Fibroblast of gingiva (primary cell): ENCODE data around the gene WDR91.
"Not testable (repeated sequence)": the region's sequence is repeated elsewhere in the genome, so short reads cannot be mapped to it uniquely, and the experiment has no call there.

Experiments
- DNase-seq: peaks from one replicate; pipeline ENCODE4 v3.0.0-alpha.2; 2011; ENCODE audit warnings: low read depth

Gene WDR91

DNA sequence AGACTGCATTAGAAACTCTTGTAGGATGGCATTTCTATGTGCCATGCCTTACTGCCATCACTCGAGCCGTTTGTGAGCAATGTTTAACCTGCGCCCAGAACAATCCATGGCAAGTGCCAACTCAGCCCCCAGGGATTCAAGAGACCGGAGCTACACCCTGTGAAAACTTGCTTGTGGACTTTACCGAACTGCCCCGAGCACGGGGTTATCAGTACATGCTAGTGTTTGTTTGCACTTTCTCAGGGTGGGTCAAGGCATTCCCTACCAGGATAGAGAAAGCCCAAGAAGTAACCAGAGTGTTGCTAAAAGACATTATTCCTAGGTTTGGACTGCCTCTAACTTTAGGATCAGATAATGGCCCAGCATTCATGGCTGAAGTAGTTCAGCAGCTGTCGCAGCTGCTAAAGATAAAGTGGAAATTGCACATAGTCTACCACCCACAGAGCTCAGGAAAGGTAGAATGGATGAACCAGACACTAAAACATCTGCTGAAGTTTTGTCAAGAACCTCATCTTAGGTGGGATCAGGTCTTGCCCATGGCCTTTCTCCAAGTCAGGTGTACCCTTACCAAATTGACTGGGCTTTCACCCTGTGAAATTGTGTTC is 31.9 kb downstream of the WDR91 start:
- DNase-seq: no peak

GRCh38 chr7:135178364-135178763 is 33.0 kb downstream of the WDR91 start:
- no peak for DNase-seq

DNA sequence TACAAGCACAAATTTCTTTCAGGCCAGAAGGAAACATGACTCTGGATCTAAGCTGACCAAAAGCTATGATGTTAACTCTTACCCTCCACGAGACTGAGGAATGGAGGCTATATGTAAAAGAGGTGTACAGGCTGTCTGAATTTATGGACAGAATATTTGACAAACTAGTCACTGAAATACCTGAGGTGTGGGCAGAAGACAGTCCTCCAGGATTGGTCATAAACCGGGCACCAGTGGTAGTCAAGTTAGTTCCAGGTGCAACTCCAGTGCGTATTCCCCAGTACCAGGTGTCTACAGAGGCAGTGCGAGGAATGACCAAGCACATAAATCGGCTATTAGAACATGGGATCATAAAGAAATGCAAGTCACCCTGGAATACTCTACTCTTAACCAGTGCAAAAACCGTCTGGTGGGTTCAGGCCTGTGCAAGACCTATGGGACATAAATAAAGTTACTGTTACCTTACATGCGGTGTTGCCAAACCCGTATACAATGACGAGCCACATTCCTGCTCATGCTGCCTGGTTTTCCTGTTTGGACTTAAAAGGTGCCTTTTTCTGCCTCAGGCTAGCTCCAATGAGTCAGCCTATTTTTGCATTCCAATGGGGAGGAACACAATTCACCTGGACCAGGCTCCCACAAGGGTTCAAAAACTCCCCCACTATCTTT is 34.2 kb downstream of the WDR91 start:
- DNase-seq: no peak

DNA sequence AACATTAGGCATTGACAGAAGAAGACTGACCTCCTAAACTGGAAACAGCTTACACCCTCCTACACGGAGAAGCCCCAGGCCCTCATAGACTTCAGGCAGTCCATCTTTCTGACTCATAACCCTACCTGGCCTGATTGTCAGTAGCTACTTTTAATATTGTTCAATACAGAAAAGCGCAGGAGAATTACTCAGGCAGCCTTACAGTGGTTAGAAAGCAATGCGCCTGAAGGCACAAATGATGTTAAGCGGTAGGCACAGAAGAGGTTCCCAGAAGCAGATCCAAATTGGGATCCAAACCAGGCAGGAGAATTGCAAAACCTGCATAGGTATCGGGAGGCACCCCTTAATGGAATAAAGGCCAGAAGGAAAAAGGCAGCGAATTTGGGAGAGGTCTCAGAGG is 35.4 kb downstream of the WDR91 start:
- DNase-seq: no peak

- DNase-seq: no peak
Observed at GRCh38 chr7:135174941-135175340, 36.4 kb downstream of the WDR91 start.

DNA sequence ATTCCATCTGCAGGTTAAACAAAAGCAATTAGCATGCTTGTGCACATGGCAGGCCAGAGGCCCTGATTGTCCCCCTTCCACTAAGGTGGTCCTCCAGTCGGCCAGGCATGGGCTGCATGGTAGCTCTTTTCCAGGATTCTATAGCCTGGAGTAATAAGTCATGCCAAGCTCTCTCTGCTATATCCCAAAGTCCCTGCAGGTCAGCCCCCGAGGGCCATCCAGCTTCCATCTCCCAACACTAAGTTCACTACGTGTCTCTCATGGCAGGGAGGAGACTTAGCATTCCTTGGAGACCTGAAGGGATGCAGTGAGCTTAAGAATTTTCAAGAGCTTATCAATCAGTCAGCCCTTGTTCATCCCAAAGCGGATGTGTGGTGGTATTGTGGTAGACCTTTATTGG is 37.4 kb downstream of the WDR91 start:
- not testable (repeated sequence) for DNase-seq

DNA sequence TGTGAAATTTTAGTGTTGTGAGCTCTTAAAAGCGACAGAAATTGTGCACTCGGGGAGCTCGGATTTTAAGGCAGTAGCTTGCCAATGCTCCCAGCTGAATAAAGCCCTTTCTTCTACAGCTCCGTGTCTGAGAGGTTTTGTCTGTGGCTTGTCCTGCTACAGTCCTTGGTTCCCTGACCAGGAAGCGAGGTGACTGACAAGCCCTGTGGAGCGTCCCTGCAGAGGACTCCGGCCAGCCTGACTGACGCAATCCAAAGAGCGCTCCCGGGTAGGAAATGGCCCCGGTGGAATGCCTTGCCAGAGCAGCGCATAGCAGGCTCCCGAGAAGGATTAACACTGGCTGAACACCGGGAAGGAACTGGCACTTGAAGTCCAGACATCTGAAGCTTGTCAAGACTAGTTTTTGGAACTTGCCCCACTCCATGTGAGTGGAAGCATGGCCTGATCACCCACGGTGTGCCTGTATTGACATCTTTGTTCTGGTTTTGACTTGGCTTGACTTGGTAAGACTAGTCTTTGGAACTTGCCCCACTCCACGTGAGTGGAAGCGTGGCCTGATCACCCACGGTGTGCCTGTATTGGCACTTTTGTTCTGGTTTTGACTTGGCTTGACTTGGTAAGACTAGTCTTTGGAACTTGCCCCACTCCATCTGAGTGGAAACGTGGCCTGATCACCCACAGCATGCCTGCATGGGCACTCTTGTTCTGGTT is 39.6 kb downstream of the WDR91 start:
- DNase-seq: peak; percentile 47

- DNase-seq: not testable (repeated sequence)
Observed at GRCh38 chr7:135170998-135171481, 40.3 kb downstream of the WDR91 start.

DNA sequence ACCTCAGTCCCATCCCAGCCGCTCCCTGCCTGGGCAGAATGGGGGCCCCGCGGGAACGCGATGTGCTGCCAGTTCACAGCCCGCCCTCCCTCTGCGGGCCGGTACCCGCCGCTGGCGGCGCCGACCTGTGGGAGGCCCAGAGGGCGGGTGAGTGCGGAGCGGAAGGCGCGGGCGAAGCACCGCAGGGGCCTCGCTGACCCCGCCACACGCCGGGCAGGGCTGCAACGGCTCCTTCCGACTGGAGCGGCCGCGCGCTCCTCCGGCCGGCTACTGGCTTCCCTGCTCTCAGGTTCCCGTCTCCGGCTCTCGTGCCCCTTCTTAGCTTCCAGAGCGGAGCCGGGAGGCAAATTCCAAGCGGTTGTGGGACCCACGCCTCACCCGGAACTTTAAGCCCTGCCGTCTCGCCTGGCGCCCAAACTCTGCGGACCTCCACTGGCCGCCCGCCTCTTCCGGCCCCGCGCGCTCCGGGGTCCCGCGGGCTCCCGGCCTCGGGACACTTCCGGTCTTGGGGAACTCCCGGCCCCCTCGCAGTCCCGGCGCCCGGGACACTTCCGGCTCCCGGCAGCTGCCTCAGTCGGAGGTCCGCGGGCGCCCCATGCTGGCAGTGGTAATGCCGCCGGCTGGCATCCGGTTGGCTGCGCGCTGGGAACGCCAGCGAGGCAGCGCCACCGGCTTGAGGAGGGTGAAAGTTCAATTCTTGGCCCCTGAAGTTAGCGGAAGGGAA is 40.9 kb downstream of the WDR91 start, which contains the start of gene CYREN:
CYREN (minus strand) TSS at position 434 of the 724 bp plus-strand sequence. CDS start 1,785 bp downstream, outside the sequence.
- peak; percentile 96 for DNase-seq

- DNase-seq: no peak
Observed at GRCh38 chr7:135169964-135170273, 41.4 kb downstream of the WDR91 start.

DNA sequence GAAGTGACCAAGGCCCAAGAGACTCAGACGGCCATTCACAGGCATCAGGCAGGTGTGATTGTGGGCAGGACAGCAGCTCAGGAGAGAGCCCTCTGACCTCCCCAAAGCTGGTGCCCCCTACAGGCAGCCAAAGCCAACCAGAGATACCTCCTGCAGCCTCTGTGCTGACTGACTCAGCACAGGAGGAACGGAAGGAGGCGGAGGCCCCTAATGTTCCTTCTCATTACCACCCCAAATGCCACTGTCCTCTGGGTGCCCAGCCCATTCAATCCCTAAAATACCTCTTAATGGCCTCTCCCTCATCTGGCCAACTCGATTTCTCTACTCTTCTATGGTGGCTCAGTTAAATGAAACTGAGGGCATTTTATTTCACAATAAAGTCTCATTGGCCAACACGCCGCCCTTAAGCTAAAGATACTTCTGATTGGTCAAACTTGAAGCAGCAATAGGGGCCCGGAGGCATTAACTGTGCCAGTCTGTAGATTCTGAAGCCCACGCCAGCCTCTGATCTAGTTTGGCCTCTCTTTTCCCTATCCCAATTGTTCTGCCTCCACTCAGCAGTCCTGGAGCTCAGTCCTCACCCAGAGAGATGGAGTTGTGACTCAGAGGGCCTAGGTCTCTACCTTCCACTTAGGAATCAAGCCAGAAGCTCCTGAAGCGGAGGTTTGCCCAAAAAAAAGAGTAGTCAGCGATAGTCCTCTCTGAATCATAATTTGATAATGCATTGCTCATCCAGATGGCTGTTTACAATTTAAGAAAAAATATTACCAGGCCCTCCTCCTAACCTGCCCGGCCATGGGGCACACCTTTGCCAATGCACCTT is 42.0 kb downstream of the WDR91 start:
- DNase-seq: peak; percentile 22

- DNase-seq: no peak
Observed at GRCh38 chr7:135168489-135169140, 42.7 kb downstream of the WDR91 start.

GRCh38 chr7:135168001-135168400 is 43.3 kb downstream of the WDR91 start:
- no peak for DNase-seq

DNA sequence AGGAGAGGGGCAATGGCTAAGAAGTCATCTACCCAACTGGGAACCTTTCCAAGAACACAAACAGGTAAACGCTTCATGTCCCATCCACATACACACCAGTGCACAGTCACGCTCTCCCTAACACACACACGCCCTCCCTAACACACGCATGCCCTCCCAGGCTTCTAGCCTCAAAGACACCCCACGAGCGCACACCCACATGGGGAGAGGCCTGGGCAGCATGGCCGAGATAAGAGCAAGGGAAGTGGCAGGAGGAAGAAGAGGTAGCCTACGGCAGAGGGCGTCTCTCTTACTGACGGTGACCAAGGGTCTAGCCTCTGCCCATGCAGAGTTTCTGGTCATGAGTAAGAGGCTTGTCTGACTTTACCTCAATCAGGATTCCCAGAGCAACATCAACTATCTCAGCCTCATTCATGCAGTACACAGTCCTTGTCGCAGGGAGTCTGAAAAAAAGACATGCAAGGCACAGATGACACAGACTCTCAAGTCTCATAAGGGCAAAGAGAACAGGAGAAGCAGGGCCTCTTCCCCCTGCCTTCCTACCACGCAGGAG is 43.9 kb downstream of the WDR91 start:
- DNase-seq: no peak

GRCh38 chr7:135166338-135166990 is 44.9 kb downstream of the WDR91 start:
- DNase-seq: no peak

DNA sequence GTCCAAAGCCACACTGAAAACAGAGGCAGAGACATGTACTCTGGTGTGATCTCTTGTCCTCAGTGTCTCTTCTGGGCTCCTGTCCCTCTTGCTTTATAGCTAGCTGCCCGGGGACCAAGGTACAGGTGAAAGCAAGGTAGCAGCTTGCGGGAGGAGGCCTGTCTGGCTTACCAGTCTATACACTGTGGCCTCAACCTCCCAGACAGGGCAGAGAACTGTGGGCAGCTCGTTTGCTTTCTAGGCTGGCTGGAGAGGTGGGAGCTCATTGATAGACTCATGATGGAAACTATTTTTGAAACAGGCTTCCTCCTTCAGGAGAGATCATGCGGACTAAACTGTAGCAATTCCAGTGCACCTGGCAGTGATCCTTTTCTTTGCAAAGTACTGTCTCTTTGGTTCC is 45.5 kb downstream of the WDR91 start:
- no peak for DNase-seq

DNA sequence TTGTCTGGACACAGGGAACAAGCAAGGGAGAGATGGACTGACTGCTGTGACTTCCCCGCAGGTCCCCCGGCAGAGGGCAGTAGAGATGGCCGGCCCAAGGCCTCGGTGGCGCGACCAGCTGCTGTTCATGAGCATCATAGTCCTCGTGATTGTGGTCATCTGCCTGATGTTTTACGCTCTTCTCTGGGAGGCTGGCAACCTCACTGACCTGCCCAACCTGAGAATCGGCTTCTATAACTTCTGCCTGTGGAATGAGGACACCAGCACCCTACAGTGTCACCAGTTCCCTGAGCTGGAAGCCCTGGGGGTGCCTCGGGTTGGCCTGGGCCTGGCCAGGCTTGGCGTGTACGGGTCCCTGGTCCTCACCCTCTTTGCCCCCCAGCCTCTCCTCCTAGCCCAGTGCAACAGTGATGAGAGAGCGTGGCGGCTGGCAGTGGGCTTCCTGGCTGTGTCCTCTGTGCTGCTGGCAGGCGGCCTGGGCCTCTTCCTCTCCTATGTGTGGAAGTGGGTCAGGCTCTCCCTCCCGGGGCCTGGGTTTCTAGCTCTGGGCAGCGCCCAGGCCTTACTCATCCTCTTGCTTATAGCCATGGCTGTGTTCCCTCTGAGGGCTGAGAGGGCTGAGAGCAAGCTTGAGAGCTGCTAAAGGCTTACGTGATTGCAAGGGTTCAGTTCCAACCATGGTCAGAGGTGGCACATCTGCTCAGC is 46.8 kb downstream of the WDR91 start:
- peak; percentile 77 for DNase-seq

DNA sequence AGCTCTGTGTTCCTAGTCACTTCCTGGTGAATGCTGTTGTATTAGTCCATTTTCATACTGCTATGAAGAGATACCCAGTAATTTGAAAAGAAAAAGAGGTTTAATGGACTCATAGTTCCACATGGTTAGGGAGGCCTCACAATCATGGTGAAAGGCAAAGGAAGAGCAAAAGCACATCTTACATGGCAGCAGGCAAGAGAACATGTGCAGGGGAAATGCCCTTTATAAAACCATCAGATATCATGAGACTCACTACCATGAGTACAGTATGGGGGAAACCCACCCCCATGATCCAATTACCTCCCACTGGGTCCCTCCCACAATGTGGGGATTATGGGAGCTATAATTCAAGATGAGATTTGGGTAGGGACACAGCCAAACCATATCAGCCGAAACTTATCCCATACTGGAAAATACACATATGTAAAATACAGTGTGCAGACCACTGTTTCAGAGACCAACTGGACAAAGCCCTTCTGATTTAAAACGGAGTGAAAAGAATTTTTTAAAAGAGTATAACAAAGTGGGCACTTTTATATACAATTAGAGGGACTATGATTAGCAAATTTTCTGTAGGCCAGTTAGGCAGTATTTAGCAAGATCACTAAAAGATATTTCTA is 48.8 kb downstream of the WDR91 start:
- no peak for DNase-seq

DNA sequence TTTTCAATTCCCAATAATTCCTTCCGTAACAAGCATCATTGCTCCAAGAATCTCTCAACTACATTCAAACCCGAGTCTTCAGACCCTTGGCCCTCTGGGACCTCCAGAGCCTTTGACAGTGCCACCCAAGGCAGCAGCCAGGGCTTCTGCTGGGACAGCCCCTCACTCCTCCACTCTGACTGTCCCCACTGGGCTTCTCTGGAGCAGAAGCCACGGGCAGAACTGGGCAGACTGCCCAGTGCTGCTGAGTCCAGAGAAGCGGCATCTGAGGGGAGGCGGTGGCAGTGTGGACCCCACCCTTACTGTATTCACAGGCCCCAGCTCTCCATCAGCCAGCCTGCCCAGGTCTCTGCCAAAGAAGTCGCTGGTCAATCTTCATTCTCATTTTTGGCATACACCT is 49.7 kb downstream of the WDR91 start:
- DNase-seq: no peak
